Liver (tissue), 9 donors: ENCODE measurements around the gene CCDC187. TPM values are rescaled to one million over a fixed set of nuclear protein-coding genes. Genes with fewer than 3 reads are reported as not detected.

Source experiments
- DNase-seq: peaks from one replicate; pipeline ENCODE4 v3.0.0-alpha.2; 2017; ENCODE audit warnings: low spot score
- H3K27ac ChIP-seq, 2 donors: one replicate each; pipeline ENCODE4 v1.7.0; 2013; ENCODE audit warnings: inconsistent platforms in 2 of 2, low read length in 2 of 2, control low read depth in 1 of 2, low read depth in 1 of 2, mild to moderate bottlenecking in 1 of 2
- H3K27me3 ChIP-seq, 4 donors: one replicate each; pipeline versions ENCODE4 v1.6.1 to v1.7.0; 2013; ENCODE audit warnings: low read length in 3 of 4, inconsistent platforms in 1 of 4, mild to moderate bottlenecking in 1 of 4, moderate library complexity in 1 of 4; ENCODE audit not compliant: control insufficient read depth in 4 of 4, insufficient read depth in 4 of 4
- H3K36me3 ChIP-seq, 4 donors: one replicate each; pipeline versions ENCODE4 v1.6.1 to v1.7.0; 2013; ENCODE audit warnings: low read length in 3 of 4, mild to moderate bottlenecking in 3 of 4, low read depth in 1 of 4, moderate library complexity in 1 of 4; ENCODE audit not compliant: control insufficient read depth in 4 of 4, insufficient read depth in 3 of 4
- H3K4me1 ChIP-seq, 4 donors: one replicate each; pipeline versions ENCODE4 v1.6.1 to v1.7.0; 2013; ENCODE audit warnings: low read length in 3 of 4, mild to moderate bottlenecking in 3 of 4, moderate library complexity in 1 of 4; ENCODE audit not compliant: control insufficient read depth in 4 of 4, insufficient read depth in 4 of 4
- H3K4me3 ChIP-seq, 3 donors: one replicate each; pipeline versions ENCODE4 v1.6.1 to v1.7.0; 2013; ENCODE audit warnings: low read length in 3 of 3, control low read depth in 1 of 3, low read depth in 1 of 3, mild to moderate bottlenecking in 1 of 3
- H3K9ac ChIP-seq, 2 donors: one replicate each; pipeline ENCODE4 v1.7.0; 2013; ENCODE audit warnings: low read length in 2 of 2, mild to moderate bottlenecking in 2 of 2, moderate library complexity in 2 of 2, control low read depth in 1 of 2, low read depth in 1 of 2
- H3K9me3 ChIP-seq, 4 donors: one replicate each; pipeline versions ENCODE4 v1.6.1 to v1.7.0; 2013; ENCODE audit warnings: low read length in 3 of 4; ENCODE audit not compliant: control insufficient read depth in 4 of 4
- EGR1 ChIP-seq, 2 donors: IDR thresholded peaks; 2 replicates each; pipeline ENCODE4 v1.6.1; 2016 to 2018; ENCODE audit warnings: antibody characterized with exemption in 2 of 2, low read depth in 2 of 2
- FOXA1 ChIP-seq: IDR thresholded peaks from 2 replicates; pipeline ENCODE4 v1.6.1; 2016; ENCODE audit warnings: antibody characterized with exemption
- FOXA2 ChIP-seq: IDR thresholded peaks from 2 replicates; pipeline ENCODE4 v1.6.1; 2016; ENCODE audit warnings: antibody characterized with exemption
- GABPA ChIP-seq, 2 donors: IDR thresholded peaks in 1 of 2; conservative IDR thresholded peaks in 1 of 2; 2 replicates each; pipeline ENCODE4 v1.6.1; 2016; ENCODE audit warnings: antibody characterized with exemption in 2 of 2, mild to moderate bottlenecking in 1 of 2, moderate library complexity in 1 of 2
- HNF4A ChIP-seq, 2 donors: conservative IDR thresholded peaks; 2 replicates each; pipeline ENCODE4 v1.6.1; 2016; ENCODE audit warnings: antibody characterized with exemption in 2 of 2, mild to moderate bottlenecking in 2 of 2
- HNF4G ChIP-seq: IDR thresholded peaks from 2 replicates; pipeline ENCODE4 v1.6.1; 2016; ENCODE audit warnings: antibody characterized with exemption
- JUND ChIP-seq, 2 donors: IDR thresholded peaks; 2 replicates each; pipeline ENCODE4 v1.6.1; 2016; ENCODE audit warnings: antibody characterized with exemption in 2 of 2
- NR2F2 ChIP-seq: IDR thresholded peaks from 2 replicates; pipeline ENCODE4 v1.6.1; 2016; ENCODE audit warnings: antibody characterized with exemption
- RAD21 ChIP-seq, 2 donors: IDR thresholded peaks; 2 replicates each; pipeline ENCODE4 v1.6.1; 2016; ENCODE audit warnings: antibody characterized with exemption in 2 of 2, mild to moderate bottlenecking in 2 of 2
- REST ChIP-seq: IDR thresholded peaks from 2 replicates; pipeline ENCODE4 v1.6.1; 2016; ENCODE audit warnings: antibody characterized with exemption, mild to moderate bottlenecking
- RXRA ChIP-seq, 2 donors: IDR thresholded peaks; 2 replicates each; pipeline ENCODE4 v1.6.1; 2017 to 2018; ENCODE audit warnings: antibody characterized with exemption in 2 of 2, mild to moderate bottlenecking in 1 of 2
- SP1 ChIP-seq: IDR thresholded peaks from 2 replicates; pipeline ENCODE4 v1.6.1; 2018; ENCODE audit warnings: antibody characterized with exemption, mild to moderate bottlenecking
- TAF1 ChIP-seq: conservative IDR thresholded peaks from 2 replicates; pipeline ENCODE4 v1.6.1; 2016; ENCODE audit warnings: antibody characterized with exemption, mild to moderate bottlenecking
- YY1 ChIP-seq: IDR thresholded peaks from 2 replicates; pipeline ENCODE4 v1.6.1; 2016; ENCODE audit warnings: antibody characterized with exemption, mild to moderate bottlenecking
- WGBS: extraction: QIAGEN DNeasy Blood & Tissue Kit; methylation state at CpG from one replicate; pipeline ENCODE4 v1.1.7; 2013; 5-methylcytosine and 5-hydroxymethylcytosine counted together
- polyA plus RNA-seq, 2 donors: library from polyadenylated mRNA; stranded (reverse) in 1 of 2; unstranded in 1 of 2; fragments of 200-250 nt in 1 of 2; fragments of >200 nt in 1 of 2; fragmentation: Nextera tagmentation in 1 of 2; extraction: Ambion mirVana in 1 of 2; gene quantifications; one replicate each; pipeline versions ENCODE4 v1.2.1 to v1.2.3, GENCODE V29; 2013 to 2015
- total RNA-seq, 2 donors: library from RNA; depleted of rRNA; stranded (reverse); fragments of >200 nt; gene quantifications; one replicate each; pipeline ENCODE4 v1.2.3, GENCODE V29; 2014
- TF ChIP-seq, protein P1 (sequence below): IDR thresholded peaks from 2 replicates; pipeline ENCODE4 v1.6.1; 2016; ENCODE audit warnings: antibody characterized with exemption
- TF ChIP-seq, protein P2 (sequence below): fragments of 150-350 bp; IDR thresholded peaks from 2 replicates; pipeline ENCODE4 v1.5.1; 2017; ENCODE audit warnings: improper control_type of control experiment, low read depth, low read length; ENCODE audit not compliant: missing input control
- TF ChIP-seq, protein P3 (sequence below): IDR thresholded peaks from 2 replicates; pipeline ENCODE4 v1.6.1; 2016; ENCODE audit warnings: antibody characterized with exemption
- TF ChIP-seq, protein P4 (sequence below): IDR thresholded peaks from 2 replicates; pipeline ENCODE4 v1.6.1; 2016; ENCODE audit warnings: antibody characterized with exemption
- donor health status: healthy.
- donor health status: healthy.
- donor health status: healthy.
- donor health status: healthy.
- donor health status: healthy.

CCDC187 gene
- total and polyA plus RNA-seq, 4 donors = 0.05 TPM; not detected in 3

GRCh38 chr9:136258299-136258625, 45.6 kb downstream of the CCDC187 start (continued):
- TF ChIP-seq NR2F2 = no peak
- TF ChIP-seq, protein P1, sequence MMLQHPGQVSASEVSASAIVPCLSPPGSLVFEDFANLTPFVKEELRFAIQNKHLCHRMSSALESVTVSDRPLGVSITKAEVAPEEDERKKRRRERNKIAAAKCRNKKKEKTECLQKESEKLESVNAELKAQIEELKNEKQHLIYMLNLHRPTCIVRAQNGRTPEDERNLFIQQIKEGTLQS = no peak
- TF ChIP-seq HNF4G = no peak
- TF ChIP-seq EGR1 (IDR thresholded peaks at IDR 0.05; ENCODE audit: low read depth in 2 of 2) = no peak
- no peak for TF ChIP-seq TAF1
- TF ChIP-seq GABPA (IDR thresholded peaks at IDR 0.05 in 1 of 2, conservative IDR thresholded peaks at IDR 0.05 in 1 of 2) = no peak
- TF ChIP-seq RAD21 (IDR thresholded peaks at IDR 0.05) = no peak
- TF ChIP-seq RXRA (IDR thresholded peaks at IDR 0.05) = no peak
- TF ChIP-seq FOXA1 = no peak

DNA sequence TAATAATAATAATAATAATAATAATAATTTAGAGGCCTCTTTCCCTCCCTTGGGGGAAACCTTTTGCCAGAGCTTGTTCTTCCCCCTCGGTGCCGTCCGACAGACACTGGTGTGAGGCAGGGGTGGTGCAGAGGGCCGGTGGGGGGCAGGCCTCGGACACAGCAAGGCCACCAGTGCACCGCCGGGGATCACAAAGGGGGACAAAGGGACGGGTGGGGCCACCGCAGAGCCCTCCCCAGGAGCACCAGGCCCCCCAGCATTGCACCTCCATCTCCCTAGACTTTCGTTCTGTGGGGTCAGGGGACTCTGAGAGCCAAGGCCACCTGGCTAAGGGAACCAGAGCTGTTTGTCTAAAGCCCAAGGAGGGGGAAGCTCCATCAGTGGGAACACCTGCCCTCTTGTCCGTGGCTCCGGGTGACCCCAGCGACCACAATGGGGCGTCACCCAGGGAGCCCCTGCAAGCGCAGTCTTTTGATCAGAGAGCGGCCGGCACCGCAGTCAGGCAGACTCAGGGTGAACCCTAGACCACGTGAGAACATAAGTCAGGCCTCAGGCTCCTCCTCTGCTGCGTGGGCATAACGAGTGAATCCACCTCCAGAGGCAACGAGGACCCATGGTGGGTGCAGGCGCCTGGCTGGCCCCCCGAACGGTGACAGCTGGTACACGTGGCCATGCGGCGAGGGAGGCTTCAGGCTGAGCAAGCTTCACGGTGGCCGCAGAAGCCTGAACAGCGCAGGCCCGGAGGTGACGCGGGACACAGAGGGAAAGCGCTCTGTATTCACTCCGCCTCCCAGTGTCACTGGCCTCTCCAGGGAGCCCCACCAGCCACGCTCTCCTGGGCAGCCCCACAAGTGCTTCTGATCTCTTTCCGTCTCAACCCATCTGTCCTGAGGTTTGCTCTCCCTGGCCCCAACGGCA, 46.3 kb downstream of the CCDC187 start:
- peaks cover 0 to 2% (median 0%) of the 10 kb centered on the region in 4 donors for H3K27me3 ChIP-seq

More for the DNA sequence above, 46.3 kb downstream of the CCDC187 start:
- Histone ChIP-seq H3K4me1 (peaks cover 0 to 4% (median 0%) of the 10 kb centered on the region in 4 donors), H3K9ac (no peak overlapping the region), H3K27ac (no peak overlapping the region), H3K36me3 (no peaks in the 10 kb centered on the region), H3K4me3 (no peak overlapping the region), H3K9me3 (no peaks in the 10 kb centered on the region)
- TF ChIP-seq EGR1 (IDR thresholded peaks at IDR 0.05; ENCODE audit: low read depth in 2 of 2) = no peak
- no peak for TF ChIP-seq YY1
- no peak for TF ChIP-seq HNF4A (conservative IDR thresholded peaks at IDR 0.05)
- TF ChIP-seq GABPA (IDR thresholded peaks at IDR 0.05 in 1 of 2, conservative IDR thresholded peaks at IDR 0.05 in 1 of 2) = no peak
- no peak for TF ChIP-seq FOXA1
- no peak for TF ChIP-seq RXRA (IDR thresholded peaks at IDR 0.05)
- TF ChIP-seq, protein P1 = no peak
- no peak for TF ChIP-seq NR2F2
- TF ChIP-seq, protein P2, sequence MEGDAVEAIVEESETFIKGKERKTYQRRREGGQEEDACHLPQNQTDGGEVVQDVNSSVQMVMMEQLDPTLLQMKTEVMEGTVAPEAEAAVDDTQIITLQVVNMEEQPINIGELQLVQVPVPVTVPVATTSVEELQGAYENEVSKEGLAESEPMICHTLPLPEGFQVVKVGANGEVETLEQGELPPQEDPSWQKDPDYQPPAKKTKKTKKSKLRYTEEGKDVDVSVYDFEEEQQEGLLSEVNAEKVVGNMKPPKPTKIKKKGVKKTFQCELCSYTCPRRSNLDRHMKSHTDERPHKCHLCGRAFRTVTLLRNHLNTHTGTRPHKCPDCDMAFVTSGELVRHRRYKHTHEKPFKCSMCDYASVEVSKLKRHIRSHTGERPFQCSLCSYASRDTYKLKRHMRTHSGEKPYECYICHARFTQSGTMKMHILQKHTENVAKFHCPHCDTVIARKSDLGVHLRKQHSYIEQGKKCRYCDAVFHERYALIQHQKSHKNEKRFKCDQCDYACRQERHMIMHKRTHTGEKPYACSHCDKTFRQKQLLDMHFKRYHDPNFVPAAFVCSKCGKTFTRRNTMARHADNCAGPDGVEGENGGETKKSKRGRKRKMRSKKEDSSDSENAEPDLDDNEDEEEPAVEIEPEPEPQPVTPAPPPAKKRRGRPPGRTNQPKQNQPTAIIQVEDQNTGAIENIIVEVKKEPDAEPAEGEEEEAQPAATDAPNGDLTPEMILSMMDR = no peak
- TF ChIP-seq REST = no peak
- TF ChIP-seq HNF4G = no peak
- TF ChIP-seq TAF1 = no peak
- no peak for TF ChIP-seq JUND (IDR thresholded peaks at IDR 0.05)
- no peak for TF ChIP-seq SP1
- TF ChIP-seq, protein P3, sequence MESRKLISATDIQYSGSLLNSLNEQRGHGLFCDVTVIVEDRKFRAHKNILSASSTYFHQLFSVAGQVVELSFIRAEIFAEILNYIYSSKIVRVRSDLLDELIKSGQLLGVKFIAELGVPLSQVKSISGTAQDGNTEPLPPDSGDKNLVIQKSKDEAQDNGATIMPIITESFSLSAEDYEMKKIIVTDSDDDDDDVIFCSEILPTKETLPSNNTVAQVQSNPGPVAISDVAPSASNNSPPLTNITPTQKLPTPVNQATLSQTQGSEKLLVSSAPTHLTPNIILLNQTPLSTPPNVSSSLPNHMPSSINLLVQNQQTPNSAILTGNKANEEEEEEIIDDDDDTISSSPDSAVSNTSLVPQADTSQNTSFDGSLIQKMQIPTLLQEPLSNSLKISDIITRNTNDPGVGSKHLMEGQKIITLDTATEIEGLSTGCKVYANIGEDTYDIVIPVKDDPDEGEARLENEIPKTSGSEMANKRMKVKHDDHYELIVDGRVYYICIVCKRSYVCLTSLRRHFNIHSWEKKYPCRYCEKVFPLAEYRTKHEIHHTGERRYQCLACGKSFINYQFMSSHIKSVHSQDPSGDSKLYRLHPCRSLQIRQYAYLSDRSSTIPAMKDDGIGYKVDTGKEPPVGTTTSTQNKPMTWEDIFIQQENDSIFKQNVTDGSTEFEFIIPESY = no peak
- no peak for TF ChIP-seq RAD21 (IDR thresholded peaks at IDR 0.05)
- TF ChIP-seq FOXA2 = no peak
- TF ChIP-seq, protein P4, sequence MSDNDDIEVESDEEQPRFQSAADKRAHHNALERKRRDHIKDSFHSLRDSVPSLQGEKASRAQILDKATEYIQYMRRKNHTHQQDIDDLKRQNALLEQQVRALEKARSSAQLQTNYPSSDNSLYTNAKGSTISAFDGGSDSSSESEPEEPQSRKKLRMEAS = no peak
- 84% methylated on average over 39 of the region's 39 CpGs for WGBS
- DNase-seq = no peak
